ENCODE data around the gene C20orf141.

GRCh38 chr20:2799271-2799670 lies 15.5 kb upstream of the C20orf141 start:
- TF ChIP-seq CTCF (IDR thresholded peaks at IDR 0.05; ENCODE audit: insufficient read depth, low read depth, low read length) (no peak), EZH2 (IDR thresholded peaks at IDR 0.05; ENCODE audit: insufficient read depth, low read length) (no peak)
